B cell (primary cell): ENCODE measurements around the gene NOS1AP. TPM values are rescaled to one million over a fixed set of nuclear protein-coding genes. Genes with fewer than 3 reads are reported as not detected.

ENCODE experiments used
- ATAC-seq: fragments of 200-7000 bp; cut with Tn5 transposase; one replicate; pipeline ENCODE4 v1.10.0; 2021; ENCODE audit warnings: low read depth, mild to moderate bottlenecking, moderate number of reproducible peaks, moderate library complexity
- CTCF ChIA-PET: fragments of 350-600 bp; sonication (Branson Sonifier 250); formaldehyde crosslinking; loops from one replicate; lab custom pipeline; 2021; ENCODE audit warnings: antibody characterized with exemption, inconsistent platforms; lab: Charles Lee
- POLR2A ChIA-PET: fragments of 350-600 bp; sonication (Branson Sonifier 250); formaldehyde crosslinking; loops from one replicate; lab custom pipeline; 2021; ENCODE audit warnings: antibody characterized with exemption; lab: Charles Lee
- DNase-seq: peaks from one replicate; pipeline ENCODE4 v3.0.0; 2013
- H2AFZ ChIP-seq: 2 replicates; pipeline ENCODE4 v1.6.1; 2012; ENCODE audit warnings: mild to moderate bottlenecking, low read depth, low read length; ENCODE audit not compliant: insufficient read depth, poor library complexity, severe bottlenecking
- H3K27ac ChIP-seq, 2 donors: 1 replicate in 1 of 2; 2 replicates in 1 of 2; pipeline ENCODE4 v1.5.1; 2012 to 2013; ENCODE audit warnings: low read length in 2 of 2, mild to moderate bottlenecking in 2 of 2, moderate library complexity in 1 of 2
- H3K27me3 ChIP-seq, 4 experiments: fragments of 200-600 bp in 1 of 4; sonication (generic) in 1 of 4; replicated peaks in 1 of 4; 1 replicate in 2 of 4; 2 replicates in 2 of 4; pipeline versions ENCODE4 v1.6.1 to v1.7.0; 2013 to 2016; ENCODE audit warnings: low read length in 3 of 4, mild to moderate bottlenecking in 2 of 4, mixed read lengths in 1 of 4, moderate library complexity in 1 of 4; ENCODE audit not compliant: insufficient read depth in 4 of 4, control insufficient read depth in 3 of 4; ENCODE audit errors: control extremely low read depth in 1 of 4
- H3K36me3 ChIP-seq, 2 experiments: replicated peaks in 1 of 2; 1 replicate in 1 of 2; 2 replicates in 1 of 2; pipeline versions ENCODE4 v1.6.1 to v1.7.1; 2013; ENCODE audit warnings: low read length in 1 of 2; ENCODE audit not compliant: insufficient read depth in 2 of 2, control insufficient read depth in 1 of 2; ENCODE audit errors: control extremely low read depth in 1 of 2, extremely low read depth in 1 of 2
- H3K4me1 ChIP-seq, 2 donors: fragments of 200-600 bp in 1 of 2; sonication (generic) in 1 of 2; 1 replicate in 1 of 2; 2 replicates in 1 of 2; pipeline versions ENCODE4 v1.5.1 to v1.6.1; 2013 to 2017; ENCODE audit warnings: low read length in 2 of 2; ENCODE audit not compliant: control insufficient read depth in 2 of 2, insufficient read depth in 2 of 2
- H3K4me2 ChIP-seq: replicated peaks from 2 replicates; pipeline ENCODE3; 2012; ENCODE audit warnings: mild to moderate bottlenecking, low read depth, low read length; ENCODE audit not compliant: poor library complexity, severe bottlenecking
- H3K4me3 ChIP-seq, 5 experiments: fragments of 200-600 bp in 1 of 5; sonication (generic) in 1 of 5; 1 replicate in 3 of 5; 2 replicates in 2 of 5; pipeline versions ENCODE4 v1.5.1 to v1.7.0; 2011 to 2016; ENCODE audit warnings: low read length in 4 of 5, mild to moderate bottlenecking in 4 of 5, low read depth in 2 of 5, control low read depth in 1 of 5, moderate library complexity in 1 of 5; ENCODE audit not compliant: insufficient read depth in 1 of 5; ENCODE audit errors: control extremely low read depth in 1 of 5, extremely low read depth in 1 of 5
- H3K79me2 ChIP-seq: fragments of 200-600 bp; sonication (generic); one replicate; pipeline ENCODE4 v1.6.0; 2016; ENCODE audit warnings: low read length; ENCODE audit not compliant: control insufficient read depth, insufficient read depth
- H3K9ac ChIP-seq: fragments of 200-600 bp; sonication (generic); 2 replicates; pipeline ENCODE4 v1.6.1; 2017; ENCODE audit warnings: mild to moderate bottlenecking, low read length, moderate library complexity
- H3K9me3 ChIP-seq, 3 donors: one replicate each; pipeline versions ENCODE4 v1.6.1 to v1.7.1; 2013; ENCODE audit warnings: low read length in 2 of 3; ENCODE audit not compliant: control insufficient read depth in 2 of 3, insufficient read depth in 1 of 3; ENCODE audit errors: control extremely low read depth in 1 of 3
- H4K20me1 ChIP-seq: 2 replicates; pipeline ENCODE4 v1.6.0; 2012; ENCODE audit warnings: mild to moderate bottlenecking, low read length; ENCODE audit not compliant: insufficient read depth, control insufficient read depth, poor library complexity, severe bottlenecking
- H3K27ac Mint-ChIP-seq: one replicate; pipeline ENCODE4 v1.8.0; 2021; ENCODE audit warnings: mixed read lengths
- H3K27me3 Mint-ChIP-seq: one replicate; pipeline ENCODE4 v1.8.0; 2021; ENCODE audit warnings: mixed read lengths
- H3K4me1 Mint-ChIP-seq: one replicate; pipeline ENCODE4 v1.8.0; 2021; ENCODE audit warnings: mixed read lengths
- H3K4me3 Mint-ChIP-seq: one replicate; pipeline ENCODE4 v1.8.0; 2021; ENCODE audit warnings: mixed read lengths
- H3K9me3 Mint-ChIP-seq: one replicate; pipeline ENCODE4 v1.8.0; 2022; ENCODE audit warnings: mixed read lengths; ENCODE audit not compliant: insufficient read depth
- EZH2 ChIP-seq: IDR thresholded peaks from 2 replicates; pipeline ENCODE4 v1.6.1; 2012; ENCODE audit warnings: borderline replicate concordance, low read depth, mild to moderate bottlenecking, moderate library complexity, low read length; ENCODE audit not compliant: insufficient read depth, poor library complexity, severe bottlenecking
- WGBS: methylation state at CpG from one replicate; pipeline ENCODE4 v1.1.5; 2013; ENCODE audit warnings: missing lambda C conversion rate; ENCODE audit not compliant: insufficient coverage; 5-methylcytosine and 5-hydroxymethylcytosine counted together
- intact Hi-C: fragments of 100-400 bp; cut with micrococcal nuclease; formaldehyde crosslinking; loops from one replicate; pipeline ENCODE4 v1.10.0; 2022
- polyA plus RNA-seq: library from polyadenylated mRNA; depleted of rRNA; stranded (reverse); fragments of >200 nt; gene quantifications from 2 replicates; pipeline ENCODE4 v1.2.3, GENCODE V29; 2012
- total RNA-seq, 2 donors: library from RNA; stranded (reverse); fragments of 120-200 nt in 1 of 2; gene quantifications; 1 replicate in 1 of 2; 2 replicates in 1 of 2; pipeline versions ENCODE4 v1.2.3 to v1.2.4, GENCODE V29; 2013 to 2022
- TF ChIP-seq, protein P1 (sequence below): fragments of 200-600 bp; IDR thresholded peaks from one replicate; pipeline ENCODE4 v1.8.0; 2022; ENCODE audit warnings: antibody characterized with exemption, mild to moderate bottlenecking

Gene NOS1AP
- total and polyA plus RNA-seq, 2 donors (not counting 1 experiment from before 2014, with no cell fraction given), result 0.32 TPM; not detected in 1

DNA sequence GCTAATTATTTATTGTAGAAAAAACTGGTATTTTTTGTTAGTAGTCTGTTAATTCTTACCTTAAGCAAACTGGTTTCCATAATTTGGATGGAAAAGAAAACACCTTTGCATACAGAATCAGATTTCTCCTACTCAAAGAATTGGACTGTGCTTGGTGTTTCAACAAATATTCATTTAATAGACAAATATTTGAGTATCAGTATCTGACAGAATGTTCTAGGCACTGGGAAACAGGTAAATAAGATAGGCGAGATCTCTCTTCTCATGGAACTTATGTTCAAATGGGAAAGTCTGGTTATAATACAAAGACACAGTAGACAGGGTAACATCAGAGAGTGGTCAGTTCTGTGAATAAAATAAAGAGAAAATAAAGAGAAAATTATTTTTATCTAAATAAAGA, 119.9 kb downstream of the NOS1AP start:
- Histone ChIP-seq H4K20me1 (no peaks in the 10 kb centered on the region), H3K4me1 (no peaks in the 10 kb centered on the region), H3K79me2 (no peaks in the 10 kb centered on the region), H3K4me2 (no peak overlapping the region), H3K9me3 (peaks cover 0 to 3% (median 3%) of the 10 kb centered on the region in 3 donors), H3K36me3 (no peaks in the 10 kb centered on the region), H3K27ac (no peak overlapping the region), H3K9ac (no peak overlapping the region), H2AFZ (no peak overlapping the region), H3K4me3 (no peak overlapping the region), H3K27me3 (no peaks in the 10 kb centered on the region)
- Mint-ChIP-seq H3K4me1 (no peaks in the 10 kb centered on the region), H3K27ac (no peak overlapping the region), H3K9me3 (no peaks in the 10 kb centered on the region), H3K27me3 (peaks cover 9% of the 10 kb centered on the region), H3K4me3 (no peak overlapping the region)
- ChIA-PET POLR2A (no interaction called here), CTCF (no interaction called here)
- WGBS, result no CpG with 5 or more reads among the region's 1 CpG
- DNase-seq (no peak), ATAC-seq (no peak)
- TF ChIP-seq, protein P1, sequence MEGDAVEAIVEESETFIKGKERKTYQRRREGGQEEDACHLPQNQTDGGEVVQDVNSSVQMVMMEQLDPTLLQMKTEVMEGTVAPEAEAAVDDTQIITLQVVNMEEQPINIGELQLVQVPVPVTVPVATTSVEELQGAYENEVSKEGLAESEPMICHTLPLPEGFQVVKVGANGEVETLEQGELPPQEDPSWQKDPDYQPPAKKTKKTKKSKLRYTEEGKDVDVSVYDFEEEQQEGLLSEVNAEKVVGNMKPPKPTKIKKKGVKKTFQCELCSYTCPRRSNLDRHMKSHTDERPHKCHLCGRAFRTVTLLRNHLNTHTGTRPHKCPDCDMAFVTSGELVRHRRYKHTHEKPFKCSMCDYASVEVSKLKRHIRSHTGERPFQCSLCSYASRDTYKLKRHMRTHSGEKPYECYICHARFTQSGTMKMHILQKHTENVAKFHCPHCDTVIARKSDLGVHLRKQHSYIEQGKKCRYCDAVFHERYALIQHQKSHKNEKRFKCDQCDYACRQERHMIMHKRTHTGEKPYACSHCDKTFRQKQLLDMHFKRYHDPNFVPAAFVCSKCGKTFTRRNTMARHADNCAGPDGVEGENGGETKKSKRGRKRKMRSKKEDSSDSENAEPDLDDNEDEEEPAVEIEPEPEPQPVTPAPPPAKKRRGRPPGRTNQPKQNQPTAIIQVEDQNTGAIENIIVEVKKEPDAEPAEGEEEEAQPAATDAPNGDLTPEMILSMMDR, result no peak
- intact Hi-C loops, result no loop called here

GRCh38 chr1:162191396-162192305, 122.2 kb downstream of the NOS1AP start:
- no peak overlapping the region for H3K9ac ChIP-seq
- peaks cover 14% of the 10 kb centered on the region for H3K27me3 Mint-ChIP-seq
- no peak overlapping the region for H3K4me2 ChIP-seq
- no peak overlapping the region for H2AFZ ChIP-seq
- H3K4me1 ChIP-seq, result no peaks in the 10 kb centered on the region
- H3K4me3 Mint-ChIP-seq, result no peak overlapping the region
- no peak overlapping the region for H3K27ac Mint-ChIP-seq
- TF ChIP-seq, protein P1, result no peak
- TF ChIP-seq EZH2, result no peak
- H3K27me3 ChIP-seq, result peaks cover 0 to 4% (median 0%) of the 10 kb centered on the region in 4 experiments
- intact Hi-C loops, result no loop called here
- H3K4me1 Mint-ChIP-seq, result no peaks in the 10 kb centered on the region
- no peaks in the 10 kb centered on the region for H3K79me2 ChIP-seq
- H3K9me3 ChIP-seq, result peaks cover 0 to 3% (median 2%) of the 10 kb centered on the region in 3 donors
- ATAC-seq, result no peak
- no peaks in the 10 kb centered on the region for H3K9me3 Mint-ChIP-seq
- H4K20me1 ChIP-seq, result no peaks in the 10 kb centered on the region
- POLR2A ChIA-PET, result no interaction called here
- H3K4me3 ChIP-seq, result no peak overlapping the region
- no peak for DNase-seq
- 100% methylated on average over 1 of the region's 3 CpGs for WGBS
- no peaks in the 10 kb centered on the region for H3K36me3 ChIP-seq
- no peak overlapping the region for H3K27ac ChIP-seq
- CTCF ChIA-PET, result no interaction called here
